Measurements from ENCODE around the gene PRG3. TPM values are rescaled to one million over a fixed set of nuclear protein-coding genes. Genes with fewer than 3 reads are reported as not detected.

The PRG3 gene, protein sequence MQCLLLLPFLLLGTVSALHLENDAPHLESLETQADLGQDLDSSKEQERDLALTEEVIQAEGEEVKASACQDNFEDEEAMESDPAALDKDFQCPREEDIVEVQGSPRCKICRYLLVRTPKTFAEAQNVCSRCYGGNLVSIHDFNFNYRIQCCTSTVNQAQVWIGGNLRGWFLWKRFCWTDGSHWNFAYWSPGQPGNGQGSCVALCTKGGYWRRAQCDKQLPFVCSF
- not detected for polyA plus RNA-seq (2013, experiment 1 of 2)
- not detected for polyA plus RNA-seq (2013, experiment 2 of 2)

DNA sequence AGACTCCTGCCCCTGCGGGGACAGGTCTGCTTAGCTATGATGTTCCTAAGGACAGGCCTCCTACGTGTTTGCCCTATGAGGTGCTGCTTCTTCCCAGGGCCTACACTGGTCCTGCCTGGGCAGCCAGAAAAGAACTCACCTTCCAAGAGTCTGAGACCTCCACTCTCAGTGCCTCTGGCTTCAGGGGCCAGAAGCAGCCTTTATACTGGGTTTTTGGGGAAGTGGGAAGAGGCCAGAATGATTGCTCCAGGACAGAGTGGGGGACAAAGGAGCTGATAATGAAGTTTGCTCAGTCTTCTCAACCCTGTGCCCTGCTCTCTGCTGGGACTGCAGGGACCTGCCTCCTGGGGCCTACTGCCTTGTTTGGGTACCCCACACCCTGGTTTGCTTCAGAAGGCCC lies at the start of gene PRG3:
Gene PRG3, minus strand, starts transcription at position 176 of the 400 bp plus-strand sequence. CDS start 442 bp downstream, outside the sequence.
- Histone ChIP-seq H3K27me3 (ENCODE audit: insufficient read depth, low read length) (peaks cover 5% of the 10 kb centered on the region), H3K9me3 (ENCODE audit: insufficient read depth, low read depth, low read length) (no peaks in the 10 kb centered on the region), H3K4me1 (ENCODE audit: insufficient read depth, low read length) (no peaks in the 10 kb centered on the region), H3K4me3 (ENCODE audit: low read length) (no peak within 1 kb of the TSS), H3K27ac (ENCODE audit: low read depth, low read length) (no peak within 1 kb of the TSS), H3K9ac (ENCODE audit: low read depth, low read length) (no peak within 1 kb of the TSS), H3K36me3 (ENCODE audit: insufficient read depth, low read length) (no peaks in the 10 kb centered on the region)
- WGBS: 71% methylated on average over 2 of the region's 2 CpGs

DNA sequence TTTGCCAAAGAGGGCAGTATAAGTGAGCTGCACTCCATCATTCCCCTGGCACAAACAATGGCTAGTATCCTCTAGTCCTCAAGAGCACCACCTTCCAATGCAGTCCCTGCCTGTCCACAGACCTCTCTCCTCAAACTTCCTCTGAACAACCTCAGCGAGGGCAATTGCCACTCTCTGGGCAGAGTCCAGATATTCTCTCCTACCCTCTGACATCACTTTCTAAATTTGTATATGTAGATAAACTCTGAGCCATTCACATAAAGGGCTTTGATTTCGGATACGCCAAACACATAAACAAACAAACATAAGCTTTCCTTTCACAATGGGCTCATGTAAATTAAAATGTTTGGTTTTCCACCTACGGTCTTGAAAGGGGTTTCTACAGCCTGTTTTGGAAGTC lies 49.0 kb upstream of the PRG3 start:
- Histone ChIP-seq H3K9me3 (ENCODE audit: insufficient read depth, low read depth, low read length) (no peaks in the 10 kb centered on the region), H3K4me1 (ENCODE audit: insufficient read depth, low read length) (peaks cover 15% of the 10 kb centered on the region), H3K4me3 (ENCODE audit: low read length) (no peak overlapping the region), H3K9ac (ENCODE audit: low read depth, low read length) (no peak overlapping the region), H3K36me3 (ENCODE audit: insufficient read depth, low read length) (0 out of 2 replicates have a peak, but pooled peaks cover 3% of the 10 kb centered on the region), H3K27ac (ENCODE audit: low read depth, low read length) (no peak overlapping the region), H3K27me3 (ENCODE audit: insufficient read depth, low read length) (peaks cover 21% of the 10 kb centered on the region)
- WGBS: 49% methylated on average over 3 of the region's 4 CpGs

DNA sequence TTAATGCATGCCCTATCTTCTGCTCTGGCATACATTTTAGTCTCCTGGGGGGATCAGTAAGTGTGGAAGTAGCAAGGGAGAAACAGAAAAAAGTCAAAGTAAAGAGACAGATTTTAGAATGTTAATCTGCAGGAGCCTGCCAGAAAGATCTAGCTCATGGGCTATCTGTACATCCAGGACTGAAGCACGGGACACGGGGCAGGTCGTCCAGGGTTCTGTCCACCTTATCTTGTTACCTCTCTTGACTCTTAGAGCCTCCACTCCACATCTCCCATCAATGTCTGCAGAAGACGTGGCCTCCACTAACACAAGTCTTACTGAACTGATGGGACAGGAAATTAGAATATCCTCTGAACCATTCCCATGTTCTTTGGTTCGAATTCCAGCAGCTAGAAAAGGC lies 47.7 kb upstream of the PRG3 start:
- H3K9me3 ChIP-seq (ENCODE audit: insufficient read depth, low read depth, low read length): no peaks in the 10 kb centered on the region
- H3K4me3 ChIP-seq (ENCODE audit: low read length): no peak overlapping the region
- H3K27me3 ChIP-seq (ENCODE audit: insufficient read depth, low read length): peaks cover 21% of the 10 kb centered on the region
- H3K9ac ChIP-seq (ENCODE audit: low read depth, low read length): no peak overlapping the region
- H3K4me1 ChIP-seq (ENCODE audit: insufficient read depth, low read length): peaks cover 15% of the 10 kb centered on the region
- WGBS: 92% methylated on average over 5 of the region's 5 CpGs
- H3K36me3 ChIP-seq (ENCODE audit: insufficient read depth, low read length): 0 out of 2 replicates have a peak, but pooled peaks cover 3% of the 10 kb centered on the region
- no peak overlapping the region for H3K27ac ChIP-seq (ENCODE audit: low read depth, low read length)

DNA sequence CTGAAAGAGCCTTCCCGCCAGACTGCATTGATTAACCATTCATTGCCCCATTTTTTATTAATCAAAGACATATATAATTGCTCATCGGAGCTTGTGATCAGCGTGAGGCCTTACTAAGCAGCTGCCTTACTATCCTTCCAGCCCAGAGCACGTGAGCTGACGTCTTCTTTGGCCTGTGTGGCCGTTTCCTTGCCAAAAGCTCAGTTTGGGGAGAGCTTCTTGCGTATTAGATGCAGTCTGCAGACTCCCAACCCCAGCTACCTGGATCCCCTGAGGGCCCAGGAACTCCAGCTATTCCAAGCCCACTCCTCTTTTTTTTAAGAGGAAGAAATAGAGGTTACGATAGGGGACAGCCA lies 46.8 kb upstream of the PRG3 start:
- Histone ChIP-seq H3K36me3 (ENCODE audit: insufficient read depth, low read length) (peaks cover 8% of the 10 kb centered on the region; the same call in 1 of the 2 replicates), H3K27ac (ENCODE audit: low read depth, low read length) (no peak overlapping the region), H3K4me1 (ENCODE audit: insufficient read depth, low read length) (peaks cover 15% of the 10 kb centered on the region), H3K9me3 (ENCODE audit: insufficient read depth, low read depth, low read length) (no peaks in the 10 kb centered on the region), H3K27me3 (ENCODE audit: insufficient read depth, low read length) (peaks cover 21% of the 10 kb centered on the region), H3K4me3 (ENCODE audit: low read length) (no peak overlapping the region), H3K9ac (ENCODE audit: low read depth, low read length) (no peak overlapping the region)
- 88% methylated on average over 7 of the region's 8 CpGs for WGBS

DNA sequence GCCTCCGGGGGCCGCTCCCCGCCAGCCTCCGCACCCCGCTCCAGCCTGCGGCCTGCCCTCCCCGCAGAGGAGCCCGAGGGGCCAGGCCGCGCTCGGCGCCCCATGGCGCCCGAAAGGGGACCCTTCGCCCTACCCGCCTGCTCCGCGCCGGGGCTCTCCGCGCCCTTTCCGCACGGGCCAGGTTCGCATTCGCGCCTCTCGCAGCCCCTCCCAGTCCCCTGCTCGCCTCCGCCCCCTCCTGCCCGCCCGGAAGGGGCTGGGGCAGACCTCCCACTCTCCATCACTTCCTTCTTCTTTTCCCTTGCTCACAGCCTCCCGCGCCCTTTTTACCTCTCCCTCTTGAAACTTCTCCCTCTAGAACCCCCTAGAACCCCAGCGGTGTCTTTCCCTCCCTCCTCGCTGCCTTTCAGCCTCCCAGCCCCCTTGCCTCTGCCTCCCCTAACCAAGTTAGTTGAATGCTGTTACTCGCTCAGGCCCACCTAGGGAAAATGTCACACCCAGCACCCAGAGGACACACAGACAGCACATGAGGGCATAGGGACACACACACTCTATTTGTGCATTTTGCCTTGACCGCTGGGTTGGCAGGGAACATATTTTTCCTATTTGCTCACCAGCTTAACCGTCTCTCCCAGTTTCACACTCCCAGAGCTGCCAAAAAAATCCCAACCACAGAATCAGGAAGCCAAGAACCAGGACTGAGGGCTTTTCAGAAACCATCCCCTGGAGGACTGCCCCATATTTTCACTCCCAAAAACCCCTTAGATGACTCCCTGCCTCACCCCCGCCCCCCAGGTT lies 46.2 kb upstream of the PRG3 start, which contains the start of gene SLC43A3:
Gene SLC43A3, minus strand, starts transcription at position 193 of the 798 bp plus-strand sequence. CDS start 949 bp downstream, outside the sequence.
- Histone ChIP-seq H3K9ac (ENCODE audit: low read depth, low read length) (peak within 1 kb of the TSS; percentile 75; the same call in 1 of the 2 replicates), H3K27me3 (ENCODE audit: insufficient read depth, low read length) (peaks cover 21% of the 10 kb centered on the region), H3K36me3 (ENCODE audit: insufficient read depth, low read length) (peaks cover 13% of the 10 kb centered on the region; the same call in 1 of the 2 replicates), H3K4me1 (ENCODE audit: insufficient read depth, low read length) (peaks cover 15% of the 10 kb centered on the region), H3K4me3 (ENCODE audit: low read length) (peak within 1 kb of the TSS; percentile 57), H3K9me3 (ENCODE audit: insufficient read depth, low read depth, low read length) (no peaks in the 10 kb centered on the region), H3K27ac (ENCODE audit: low read depth, low read length) (no peak within 1 kb of the TSS)
- WGBS: 10% methylated on average over 39 of the region's 39 CpGs

DNA sequence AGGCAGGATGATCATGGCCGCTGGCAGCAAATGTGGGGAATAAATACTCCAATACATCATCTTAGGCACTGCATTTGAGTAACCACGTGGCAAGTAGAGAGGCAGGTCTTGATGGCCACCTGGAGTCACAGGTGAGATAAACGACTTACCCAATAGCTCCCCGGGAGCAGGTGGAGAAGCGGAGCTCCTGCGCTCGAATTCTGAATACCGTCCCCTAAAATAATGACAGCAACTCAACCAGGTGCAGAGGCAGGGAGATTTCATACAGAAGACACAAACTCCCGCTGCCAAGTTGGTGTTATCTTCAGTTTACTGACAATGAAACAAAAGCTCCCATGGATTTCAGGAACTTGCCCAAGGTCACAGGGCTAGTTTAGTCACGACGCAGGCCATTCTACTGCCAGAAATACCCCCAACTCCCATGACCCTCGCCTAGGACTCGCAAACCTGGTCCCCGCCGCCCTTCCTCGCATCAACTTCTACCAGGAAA lies 45.5 kb upstream of the PRG3 start:
- Histone ChIP-seq H3K27ac (ENCODE audit: low read depth, low read length) (no peak overlapping the region), H3K9ac (ENCODE audit: low read depth, low read length) (peak overlapping the region; percentile 75; the same call in 1 of the 2 replicates), H3K4me3 (ENCODE audit: low read length) (peak overlapping the region; percentile 57), H3K9me3 (ENCODE audit: insufficient read depth, low read depth, low read length) (no peaks in the 10 kb centered on the region), H3K36me3 (ENCODE audit: insufficient read depth, low read length) (peaks cover 15% of the 10 kb centered on the region; the same call in 1 of the 2 replicates), H3K27me3 (ENCODE audit: insufficient read depth, low read length) (peaks cover 21% of the 10 kb centered on the region), H3K4me1 (ENCODE audit: insufficient read depth, low read length) (peaks cover 15% of the 10 kb centered on the region)
- WGBS: 31% methylated on average over 15 of the region's 16 CpGs

DNA sequence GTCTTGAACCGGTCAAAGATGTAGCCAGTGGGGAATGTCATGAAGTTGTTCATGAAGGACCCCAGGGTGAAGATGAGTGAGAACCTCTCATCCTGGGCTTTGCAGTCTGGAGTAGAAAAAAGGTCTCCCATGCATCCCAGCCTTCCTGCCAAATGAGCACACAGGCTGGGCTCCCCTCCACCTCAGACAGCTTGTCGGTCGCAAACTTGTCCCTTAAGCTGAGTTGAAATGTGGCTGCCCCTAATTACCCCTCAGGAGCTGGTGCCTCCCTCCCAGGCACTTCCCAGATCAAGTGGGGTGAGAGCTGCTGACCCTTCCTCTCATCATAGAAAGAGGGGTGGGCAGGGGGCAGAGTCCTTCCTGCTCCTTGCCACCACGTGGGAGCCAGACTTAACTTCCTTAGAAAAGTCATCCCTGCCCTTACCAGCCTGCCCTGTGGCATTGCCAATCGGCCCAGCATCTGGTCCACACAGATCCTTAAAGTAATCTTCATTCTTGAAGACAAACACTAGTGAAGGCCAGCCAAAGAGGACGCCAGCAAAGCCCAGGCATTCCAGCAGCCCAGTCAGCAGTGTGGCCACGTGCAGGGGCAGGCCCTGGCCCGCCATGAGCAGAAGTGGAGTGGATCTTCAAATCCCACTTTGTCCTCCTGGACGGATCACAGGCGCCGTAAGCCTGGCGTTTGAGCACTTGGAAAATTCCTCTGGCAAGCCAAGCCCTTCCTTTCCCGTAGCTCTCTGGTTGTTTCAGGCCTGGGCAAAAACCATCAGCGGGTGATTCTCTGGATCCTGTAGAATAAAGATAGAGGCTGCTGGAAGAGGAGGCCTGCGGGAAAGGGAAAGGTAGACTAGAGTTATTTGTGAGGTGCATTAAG lies 44.9 kb upstream of the PRG3 start:
- Histone ChIP-seq H3K4me3 (ENCODE audit: low read length) (peak overlapping the region; percentile 57), H3K27ac (ENCODE audit: low read depth, low read length) (no peak overlapping the region)

DNA sequence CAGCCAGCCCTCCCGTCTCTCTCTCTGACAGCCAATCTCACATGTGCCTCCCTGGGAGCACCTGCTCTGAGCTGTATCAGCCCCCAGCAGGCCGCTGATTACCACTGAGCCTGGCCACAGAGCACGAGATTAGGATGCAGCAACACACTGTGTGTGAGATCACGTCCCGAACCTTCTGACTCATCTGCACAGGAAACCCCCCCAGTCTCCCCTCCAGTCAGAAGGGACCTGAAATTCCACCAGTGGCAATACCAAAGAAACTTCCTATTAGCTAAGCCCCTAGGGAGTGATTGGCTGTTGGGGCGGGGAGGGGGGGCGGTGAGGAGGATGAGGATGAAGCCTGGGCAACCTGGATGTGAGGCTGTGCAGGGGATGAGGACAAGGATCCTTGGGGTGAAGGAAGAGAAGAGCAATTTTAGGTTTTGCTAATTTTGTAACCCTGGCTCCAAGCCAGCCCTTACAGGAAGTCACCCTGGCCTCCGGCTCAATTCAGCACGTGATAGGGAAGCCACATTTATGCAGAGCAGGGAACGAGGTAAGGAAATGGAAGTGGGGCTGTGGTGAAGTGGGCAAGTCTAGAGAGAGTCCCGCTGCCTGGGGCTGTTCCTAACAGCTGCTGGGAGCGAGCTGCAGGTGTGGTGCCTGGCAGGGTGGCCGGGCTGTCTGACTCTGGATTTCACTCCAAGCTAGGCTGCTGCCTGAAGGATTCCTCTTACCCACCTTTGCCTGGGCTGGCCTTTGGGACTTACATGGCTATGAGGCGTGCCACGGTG lies 44.0 kb upstream of the PRG3 start:
- Histone ChIP-seq H3K27me3 (ENCODE audit: insufficient read depth, low read length) (peaks cover 21% of the 10 kb centered on the region), H3K4me1 (ENCODE audit: insufficient read depth, low read length) (peaks cover 15% of the 10 kb centered on the region), H3K27ac (ENCODE audit: low read depth, low read length) (no peak overlapping the region), H3K9me3 (ENCODE audit: insufficient read depth, low read depth, low read length) (no peaks in the 10 kb centered on the region), H3K9ac (ENCODE audit: low read depth, low read length) (no peak overlapping the region), H3K4me3 (ENCODE audit: low read length) (no peak overlapping the region), H3K36me3 (ENCODE audit: insufficient read depth, low read length) (peaks cover 23% of the 10 kb centered on the region)
- 75% methylated on average over 15 of the region's 15 CpGs for WGBS

More for the DNA sequence above, 44.9 kb upstream of the PRG3 start:
- 87% methylated on average over 15 of the region's 15 CpGs for WGBS
- Histone ChIP-seq H3K9ac (ENCODE audit: low read depth, low read length) (peak overlapping the region; percentile 75; the same call in 1 of the 2 replicates), H3K36me3 (ENCODE audit: insufficient read depth, low read length) (peaks cover 19% of the 10 kb centered on the region), H3K27me3 (ENCODE audit: insufficient read depth, low read length) (peaks cover 21% of the 10 kb centered on the region), H3K4me1 (ENCODE audit: insufficient read depth, low read length) (peaks cover 15% of the 10 kb centered on the region), H3K9me3 (ENCODE audit: insufficient read depth, low read depth, low read length) (no peaks in the 10 kb centered on the region)

DNA sequence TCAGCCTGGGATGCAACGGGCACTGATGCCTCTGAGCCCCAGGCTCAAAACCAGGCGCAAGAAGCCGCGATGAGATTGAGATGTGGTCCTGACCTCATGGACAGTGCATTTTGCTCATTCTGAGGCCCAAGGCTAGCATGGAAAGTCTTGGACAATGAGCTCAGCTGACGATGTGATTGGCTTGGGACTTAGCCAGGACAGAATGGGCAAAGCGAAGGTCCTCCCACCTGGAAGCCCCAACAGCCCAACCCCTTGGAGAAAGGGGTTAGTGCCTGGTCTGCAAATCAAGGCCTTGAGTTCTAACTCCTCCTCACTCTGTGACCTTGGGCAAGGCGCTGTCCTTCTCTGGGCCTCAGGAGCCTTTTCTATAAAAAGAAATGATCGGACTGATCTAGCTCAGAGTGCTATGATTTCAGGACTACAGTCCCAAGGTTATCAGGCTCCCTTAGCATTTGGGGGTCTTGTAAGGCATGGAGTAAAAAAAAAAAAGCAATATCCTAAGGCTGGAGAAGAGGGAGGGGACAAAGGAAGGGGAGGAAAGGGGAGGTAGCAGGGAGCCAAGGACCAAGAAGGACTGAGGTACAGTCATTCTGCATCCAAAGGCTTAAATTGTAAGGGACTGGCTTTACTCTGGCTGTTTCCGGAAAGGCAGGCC lies 43.3 kb upstream of the PRG3 start:
- Histone ChIP-seq H3K27ac (ENCODE audit: low read depth, low read length) (no peak overlapping the region), H3K9me3 (ENCODE audit: insufficient read depth, low read depth, low read length) (no peaks in the 10 kb centered on the region), H3K4me1 (ENCODE audit: insufficient read depth, low read length) (peaks cover 15% of the 10 kb centered on the region), H3K27me3 (ENCODE audit: insufficient read depth, low read length) (peaks cover 18% of the 10 kb centered on the region), H3K36me3 (ENCODE audit: insufficient read depth, low read length) (peaks cover 23% of the 10 kb centered on the region), H3K9ac (ENCODE audit: low read depth, low read length) (no peak overlapping the region), H3K4me3 (ENCODE audit: low read length) (no peak overlapping the region)
- 91% methylated on average over 9 of the region's 9 CpGs for WGBS

DNA sequence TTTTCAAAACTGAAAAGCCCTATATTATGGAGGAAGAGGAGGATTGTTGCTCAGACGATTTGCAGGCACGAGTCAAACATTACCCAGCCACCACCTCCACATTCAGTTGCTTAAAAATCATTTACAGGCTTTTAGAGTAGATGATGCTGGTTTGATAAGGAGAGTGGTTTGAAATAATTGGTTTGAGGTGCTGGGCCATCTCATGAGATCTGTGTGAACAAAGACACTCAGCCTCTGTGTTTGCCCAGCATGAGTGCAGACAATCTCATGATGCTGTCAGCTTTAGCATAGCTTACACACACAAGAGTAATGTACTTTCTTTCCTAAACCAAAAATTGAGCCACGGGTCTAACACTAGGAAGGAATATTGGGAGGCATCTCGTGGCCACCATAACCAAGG lies 41.7 kb upstream of the PRG3 start:
- H3K4me1 ChIP-seq (ENCODE audit: insufficient read depth, low read length): peaks cover 14% of the 10 kb centered on the region
- no peak overlapping the region for H3K9ac ChIP-seq (ENCODE audit: low read depth, low read length)
- no peak overlapping the region for H3K4me3 ChIP-seq (ENCODE audit: low read length)
- H3K9me3 ChIP-seq (ENCODE audit: insufficient read depth, low read depth, low read length): no peaks in the 10 kb centered on the region
- WGBS: 93% methylated on average over 2 of the region's 4 CpGs
- peaks cover 31% of the 10 kb centered on the region for H3K36me3 ChIP-seq (ENCODE audit: insufficient read depth, low read length)
- peaks cover 8% of the 10 kb centered on the region for H3K27me3 ChIP-seq (ENCODE audit: insufficient read depth, low read length)
- H3K27ac ChIP-seq (ENCODE audit: low read depth, low read length): no peak overlapping the region

All from HUES64 (cell line).